Activated CD8-positive, alpha-beta memory T cell treated with anti-CD3 and anti-CD28 coated beads, Interleukin-2, amount 50 U/mL, for 1 hour (primary cell): ENCODE measurements around the gene PXT1.
"Not testable (repeated sequence)": the region's sequence is repeated elsewhere in the genome, so short reads cannot be mapped to it uniquely, and the experiment has no call there.

Source experiments
- DNase-seq: peaks from one replicate; pipeline ENCODE4 v3.0.0-alpha.2; 2020; ENCODE audit errors: extremely low read depth

Gene PXT1, protein sequence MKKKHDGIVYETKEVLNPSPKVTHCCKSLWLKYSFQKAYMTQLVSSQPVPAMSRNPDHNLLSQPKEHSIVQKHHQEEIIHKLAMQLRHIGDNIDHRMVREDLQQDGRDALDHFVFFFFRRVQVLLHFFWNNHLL

DNA sequence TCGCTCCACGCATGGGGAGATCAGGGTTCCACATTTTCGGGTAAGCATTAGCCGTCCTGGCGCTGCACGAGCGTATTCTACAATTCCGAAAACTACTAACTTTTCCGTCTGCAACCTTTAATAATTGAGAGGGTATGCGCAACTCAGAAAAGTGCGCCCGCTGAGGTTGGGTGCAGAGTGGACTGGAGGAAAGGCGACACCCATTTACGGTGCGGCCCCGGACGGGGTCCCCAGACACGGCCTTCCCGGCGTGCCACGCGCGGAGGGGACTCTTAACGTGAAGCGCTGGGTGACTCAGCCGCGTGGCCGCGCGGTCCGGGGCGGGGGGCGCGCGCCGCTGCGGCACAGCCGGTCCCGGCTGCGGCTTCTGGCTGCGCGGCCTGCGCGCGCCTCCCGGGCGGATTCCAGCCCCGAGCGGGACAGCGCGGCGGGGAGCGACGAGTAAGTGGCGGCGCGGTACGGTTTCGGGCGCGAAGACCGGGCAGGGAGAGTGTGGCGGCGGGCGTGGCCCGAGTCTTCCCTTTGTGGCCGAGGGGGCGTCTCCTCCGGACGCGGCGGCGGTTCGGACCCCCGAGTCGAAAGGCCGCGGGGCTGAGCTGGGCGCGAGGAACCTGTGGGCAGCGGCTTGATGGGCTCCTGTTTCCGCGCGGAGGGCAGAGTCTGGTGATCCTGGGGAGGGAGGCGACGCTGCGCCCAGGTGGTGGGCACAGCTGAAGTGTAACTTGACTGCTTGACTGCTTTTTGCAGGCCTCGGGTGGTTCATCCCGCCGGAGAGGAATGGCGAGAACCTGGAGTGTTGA lies at the start of gene PXT1, which contains the start of gene KCTD20:
Gene PXT1 (minus strand): TSS at position 184 of the 800 bp plus-strand sequence. CDS start 16,772 bp downstream, outside the sequence.
Gene KCTD20 (plus strand): TSS at position 330 of the 800 bp plus-strand sequence. CDS start 27,098 bp downstream, outside the sequence.
- peak; percentile 68 for DNase-seq

DNA sequence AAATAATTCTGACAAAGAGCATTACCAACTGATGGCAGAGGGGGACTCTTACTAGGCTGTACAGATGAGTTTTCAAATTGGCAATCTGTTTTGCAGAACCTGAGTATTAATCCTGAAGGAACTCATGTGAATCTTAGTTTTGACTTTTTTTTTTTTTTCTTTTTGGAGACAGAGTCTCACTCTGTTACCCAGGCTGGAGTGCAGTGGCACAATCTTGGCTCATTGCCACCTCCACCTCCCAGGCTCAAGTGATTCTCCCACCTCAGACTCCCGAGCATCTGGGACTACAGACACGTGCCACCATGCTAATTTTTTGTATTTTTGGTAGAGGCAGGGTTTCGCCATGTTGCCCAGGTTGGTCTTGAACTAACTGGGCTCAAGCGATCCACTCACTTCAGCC lies 49.4 kb upstream of the PXT1 start:
- DNase-seq = no peak

DNA sequence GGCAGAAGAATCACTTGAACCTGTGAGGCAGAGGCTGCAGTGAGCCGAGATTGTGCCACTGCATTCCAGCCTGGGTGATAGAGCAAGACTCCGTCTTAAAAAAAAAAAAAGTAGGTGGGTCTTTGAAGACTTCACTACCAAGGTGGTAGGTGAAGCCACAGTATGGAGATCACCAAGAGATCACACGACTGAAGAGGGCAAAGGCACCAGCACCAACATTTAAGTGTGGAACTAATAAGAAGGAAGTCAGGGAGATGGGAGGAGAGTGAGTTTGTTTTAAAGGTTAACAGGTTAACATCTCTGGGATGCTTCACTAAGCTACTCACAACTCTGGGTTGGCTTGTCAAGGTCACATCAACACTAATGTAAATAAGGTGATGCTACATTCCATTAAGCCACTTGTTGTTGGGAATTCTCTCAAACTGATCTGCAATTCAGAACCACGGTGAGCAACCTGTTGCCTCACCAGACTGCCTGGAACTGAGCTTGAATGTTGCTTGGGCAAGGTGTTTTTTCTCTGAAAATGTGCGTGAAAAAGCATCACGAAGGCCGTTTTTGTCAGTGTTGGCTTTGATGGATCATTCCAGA lies 48.8 kb upstream of the PXT1 start:
- DNase-seq = no peak

DNA sequence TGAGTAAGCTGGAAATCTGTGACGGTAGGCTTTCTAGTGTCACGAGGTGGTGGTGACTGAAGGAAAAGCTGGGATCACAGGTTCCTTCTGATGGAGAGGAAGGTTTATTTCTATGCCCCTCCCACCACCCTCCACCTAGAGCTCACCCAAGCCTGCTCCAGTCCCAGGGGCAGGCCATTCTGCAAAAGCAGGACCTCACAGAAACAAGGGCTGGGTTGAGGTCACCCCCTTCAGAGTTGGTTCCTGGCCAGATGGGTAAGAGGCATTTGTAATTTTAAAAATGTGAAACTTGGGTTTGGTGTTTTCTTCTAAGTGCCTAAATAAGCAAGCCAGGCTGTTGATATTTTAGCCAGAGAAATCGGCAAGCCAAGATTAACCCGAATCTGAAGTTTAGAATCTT lies 46.8 kb upstream of the PXT1 start:
- DNase-seq = no peak

DNA sequence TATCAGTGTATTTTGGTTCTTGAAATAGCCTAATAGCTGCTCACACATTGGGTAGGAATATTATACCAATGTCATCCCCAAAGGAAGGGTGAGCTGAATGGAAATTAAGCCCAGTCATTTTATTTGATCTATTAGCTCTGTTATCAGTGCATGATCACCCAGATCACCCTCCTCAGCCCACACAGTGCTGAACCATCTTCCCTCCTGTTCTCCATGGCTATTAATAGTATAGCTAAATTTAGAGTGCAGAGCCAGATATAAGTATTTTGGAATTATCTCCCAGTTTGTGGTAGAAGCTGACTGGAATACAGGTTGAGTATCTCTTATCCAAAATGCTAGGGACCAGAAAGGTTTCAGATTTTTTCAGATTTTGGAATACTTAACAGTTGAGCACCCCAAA lies 45.6 kb upstream of the PXT1 start:
- DNase-seq = no peak

DNA sequence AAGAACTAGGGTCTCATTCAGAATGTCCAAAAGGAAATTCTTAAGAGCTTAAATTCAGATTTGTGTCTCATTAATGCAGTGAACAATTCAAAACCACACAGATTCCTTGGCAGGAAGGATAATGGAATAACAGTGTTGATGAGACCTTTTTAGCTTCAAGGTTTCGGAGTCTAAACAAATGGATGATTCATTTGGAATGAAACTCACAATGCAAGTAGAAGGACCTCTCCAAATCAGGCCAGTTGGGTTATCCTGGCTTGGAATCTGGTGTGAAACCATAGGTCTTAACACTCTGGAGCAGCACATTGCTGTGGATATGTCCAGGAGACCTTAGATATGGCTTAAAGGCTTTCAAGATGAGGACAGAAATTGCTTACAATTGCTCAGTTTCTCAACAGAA lies 45.0 kb upstream of the PXT1 start:
- no peak for DNase-seq

DNA sequence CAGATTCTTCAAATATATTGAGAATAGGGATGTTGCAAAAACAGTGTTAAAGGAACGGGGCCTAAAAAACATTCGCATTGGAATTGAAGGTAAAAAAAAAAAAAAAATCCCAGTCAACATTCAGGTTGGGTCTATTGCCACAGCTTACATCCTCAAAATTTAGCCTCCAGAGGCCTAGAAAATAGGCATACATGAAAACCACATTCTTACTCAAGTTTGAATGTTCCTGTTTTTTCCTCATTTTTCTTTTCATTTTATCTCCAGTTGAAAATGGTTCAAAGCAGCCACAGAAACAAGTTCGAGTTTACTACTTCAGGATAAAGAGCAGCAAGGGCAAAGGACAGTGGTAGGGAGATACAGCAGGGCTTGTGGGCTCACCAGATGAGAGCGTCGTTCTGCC lies 42.1 kb upstream of the PXT1 start:
- no peak for DNase-seq

DNA sequence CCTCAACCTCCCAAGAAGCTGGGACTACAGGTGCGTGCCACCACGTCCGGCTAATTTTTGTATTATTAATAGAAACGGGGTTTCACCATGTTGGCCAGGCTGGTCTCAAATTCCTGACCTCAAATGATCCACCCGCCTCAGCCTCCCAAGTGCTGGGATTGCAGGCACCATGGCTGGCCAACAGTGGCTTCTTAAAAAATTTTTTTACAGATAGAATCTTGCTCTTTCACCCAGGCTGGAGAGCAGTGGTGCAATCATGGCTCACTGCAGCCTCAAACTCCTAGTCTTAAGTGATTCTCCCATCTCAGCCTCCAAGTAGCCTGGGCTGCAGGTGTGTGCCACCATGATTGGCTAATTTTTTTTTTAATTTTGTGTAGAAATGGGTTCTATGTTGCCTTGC lies 40.7 kb upstream of the PXT1 start:
- DNase-seq = not testable (repeated sequence)

DNA sequence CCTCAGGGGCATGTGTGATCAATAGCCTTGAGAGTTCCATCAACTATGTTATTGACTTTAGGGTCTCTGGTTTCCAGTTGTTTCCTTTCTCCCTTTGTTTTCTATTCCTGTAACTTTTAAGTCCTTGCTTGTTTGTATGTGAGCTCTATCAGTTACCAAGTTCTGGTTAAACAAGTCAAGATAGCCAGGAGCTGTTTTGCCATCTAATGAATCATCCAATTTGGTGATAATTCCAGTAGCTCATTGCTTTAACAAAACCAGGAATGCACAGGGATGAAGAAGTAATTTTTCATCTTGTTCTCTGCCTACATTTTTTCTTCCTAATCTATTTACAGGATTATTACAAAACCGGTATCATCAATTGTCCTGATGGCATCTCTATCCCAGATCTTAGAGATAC lies 36.6 kb upstream of the PXT1 start:
- DNase-seq = no peak

DNA sequence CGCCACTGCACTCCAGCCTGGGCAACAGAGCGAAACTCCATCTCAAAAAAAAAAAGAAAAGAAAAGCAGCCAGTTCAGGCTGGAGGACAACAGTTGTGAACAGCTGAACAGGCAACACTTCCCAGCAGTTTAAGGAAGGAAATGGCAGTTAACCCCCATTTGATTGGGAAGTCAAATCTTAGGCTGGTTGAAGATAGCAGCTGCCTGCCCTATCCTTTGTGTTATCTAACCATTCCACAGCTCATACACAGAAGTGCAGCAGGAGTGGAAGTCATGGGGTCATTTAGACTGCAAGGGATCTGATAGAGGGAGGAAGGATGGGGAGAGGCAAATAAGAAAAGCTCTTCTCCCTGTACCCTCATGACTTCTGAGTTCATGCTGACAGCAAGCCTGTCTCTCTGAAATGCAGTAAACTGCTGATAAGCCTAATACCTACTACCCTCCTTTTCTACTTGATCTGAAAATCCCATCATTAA lies 35.4 kb upstream of the PXT1 start:
- no peak for DNase-seq

DNA sequence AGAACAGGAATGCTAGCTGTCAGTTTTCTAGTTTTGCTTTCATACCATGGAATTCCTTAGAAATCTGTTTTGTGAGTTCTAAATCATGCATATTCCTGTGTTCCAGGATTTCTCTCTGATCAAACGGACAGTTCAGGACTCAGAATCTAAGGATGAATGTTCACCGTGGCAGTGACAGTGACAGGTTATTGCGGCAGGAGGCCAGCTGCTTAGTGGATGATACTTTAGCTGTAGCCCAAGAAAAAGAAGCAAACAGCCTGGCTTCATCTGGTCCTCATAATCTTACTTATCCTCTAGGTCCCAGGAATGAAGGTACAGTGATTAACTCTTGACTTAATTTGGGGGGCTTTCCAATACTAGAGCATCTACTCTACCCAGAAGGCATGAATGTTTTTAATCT lies 27.3 kb upstream of the PXT1 start:
- no peak for DNase-seq

DNA sequence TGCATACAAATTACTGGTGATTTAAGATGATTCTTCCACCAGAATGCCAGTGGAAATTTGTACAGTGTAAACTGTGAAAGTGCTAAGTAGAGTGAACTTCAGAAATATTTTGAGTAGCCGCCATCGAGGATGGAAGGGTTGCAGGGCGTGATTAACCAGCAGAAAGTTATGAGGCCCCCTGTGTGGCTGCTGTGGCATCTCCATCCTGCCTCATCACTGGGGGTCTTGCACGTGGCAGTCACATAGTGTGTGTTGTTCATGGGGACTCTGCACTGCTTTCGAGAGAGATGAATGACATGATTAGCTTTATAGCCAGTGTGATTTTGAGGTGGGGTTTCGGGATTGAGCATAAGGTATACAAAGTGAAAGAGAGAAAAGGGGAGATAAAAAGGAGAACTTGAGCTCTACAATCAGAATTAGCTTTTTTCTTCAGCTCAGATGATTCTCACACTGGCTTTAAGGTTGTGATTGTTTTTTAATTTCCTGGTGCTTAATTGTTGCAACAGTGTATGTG lies 26.6 kb upstream of the PXT1 start:
- no peak for DNase-seq

DNA sequence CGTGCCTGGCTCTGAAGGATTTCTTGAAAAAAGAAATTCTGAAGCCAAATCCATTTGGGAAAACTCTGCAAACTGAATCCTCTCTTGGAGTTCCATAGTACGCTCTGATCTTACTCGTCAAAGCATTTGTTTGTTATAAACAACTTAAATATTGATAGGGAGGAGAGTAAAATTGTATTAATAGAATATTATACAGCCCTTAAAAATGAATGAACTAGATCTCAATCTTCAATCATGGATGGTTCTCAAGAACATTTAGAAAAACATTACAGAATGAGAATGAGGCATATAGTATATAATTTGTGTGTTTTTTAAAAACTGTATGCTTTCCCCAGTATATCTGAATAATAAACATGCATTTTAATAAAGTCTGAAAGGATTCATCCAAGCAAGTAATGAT lies 25.0 kb upstream of the PXT1 start:
- DNase-seq = no peak

DNA sequence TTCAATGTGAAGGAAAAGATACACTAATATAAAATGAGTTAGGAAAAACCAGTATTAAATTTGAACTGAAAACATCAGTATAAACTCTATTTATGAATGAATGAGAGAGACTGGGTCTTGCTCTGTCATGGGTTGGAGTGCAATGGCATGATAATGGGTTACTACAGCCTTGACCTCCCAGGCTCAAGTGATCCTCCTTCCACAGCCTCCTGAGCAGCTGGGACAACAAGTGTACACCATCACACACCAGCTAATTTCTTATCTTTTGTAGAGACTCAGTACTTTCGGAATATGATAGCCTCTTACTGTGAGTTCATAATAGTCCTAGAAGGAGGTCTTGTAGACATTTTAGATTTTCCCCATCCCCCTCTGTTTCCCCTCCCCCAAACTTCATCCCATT lies 21.6 kb upstream of the PXT1 start:
- DNase-seq = no peak

DNA sequence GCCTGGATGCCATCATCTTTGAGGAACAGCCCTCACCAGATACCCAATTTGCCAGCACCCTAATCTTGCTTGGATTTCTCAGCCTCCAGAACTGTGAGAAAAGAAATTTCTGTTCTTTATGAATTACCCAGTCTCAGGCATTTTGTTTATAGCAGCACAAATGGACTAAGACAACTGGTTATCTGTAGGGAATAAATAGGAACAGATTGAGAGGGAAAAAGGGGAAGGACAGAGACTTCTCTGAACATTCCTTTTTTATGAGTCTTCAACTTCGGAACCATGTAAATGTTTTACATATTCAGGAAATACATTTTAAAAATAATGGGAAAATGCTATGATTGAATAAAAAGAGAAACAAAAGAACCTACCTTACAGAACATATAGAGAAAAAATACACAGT lies 21.0 kb upstream of the PXT1 start:
- no peak for DNase-seq

DNA sequence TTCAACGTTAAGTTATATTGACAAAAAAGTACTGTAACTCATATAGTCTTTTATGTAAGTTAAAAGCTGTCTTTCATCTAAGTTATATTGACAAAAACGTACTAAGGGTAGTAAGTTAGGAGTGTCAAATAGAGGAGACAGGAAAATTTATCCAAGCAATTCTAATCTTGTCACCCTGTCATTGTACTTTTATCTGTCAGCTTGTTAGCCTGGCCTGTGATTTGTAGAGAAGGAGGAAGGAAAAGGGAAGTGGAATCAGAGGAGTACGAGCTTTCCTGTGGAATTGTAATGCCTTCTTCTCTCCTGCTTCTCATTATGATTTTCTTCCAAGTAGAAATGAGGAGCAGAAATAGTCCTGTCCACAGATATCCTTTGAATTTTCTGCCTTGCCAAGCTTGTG lies 19.0 kb upstream of the PXT1 start:
- DNase-seq = no peak

DNA sequence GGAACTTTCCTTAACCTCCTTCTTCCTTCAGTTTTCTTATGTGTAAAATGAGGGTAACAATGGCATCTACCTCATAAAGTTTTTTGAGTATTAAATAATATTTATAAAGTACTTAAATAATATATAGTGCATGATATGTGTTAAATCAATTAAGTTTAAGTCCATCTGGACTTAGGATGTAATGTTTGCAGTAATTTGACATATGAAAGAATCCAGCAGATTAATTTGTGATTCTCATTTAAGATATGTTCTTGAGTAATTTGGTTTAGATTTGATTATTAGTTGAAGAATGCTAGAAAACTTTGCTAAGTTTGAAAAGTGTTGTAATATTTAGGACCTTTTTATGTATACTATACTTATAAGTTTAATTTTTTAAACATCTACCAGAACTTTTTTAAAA lies 18.3 kb upstream of the PXT1 start:
- DNase-seq = no peak

DNA sequence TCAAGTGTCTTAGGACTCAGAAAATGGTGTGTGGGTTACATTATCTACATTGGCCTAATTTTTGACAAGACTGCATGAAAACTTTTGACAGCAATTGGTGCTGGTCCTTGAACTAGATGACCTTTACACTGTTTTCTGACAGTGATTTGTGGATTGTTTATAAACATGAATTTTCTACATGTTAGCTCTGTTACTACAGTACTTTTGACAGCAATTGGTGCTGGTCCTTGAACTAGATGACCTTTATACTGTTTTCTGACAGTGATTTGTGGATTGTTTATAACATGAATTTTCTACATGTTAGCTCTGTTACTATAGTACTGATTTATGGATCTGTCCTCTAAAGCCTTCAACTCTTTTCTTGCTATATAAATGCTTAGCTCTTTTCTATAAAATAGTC lies 16.8 kb upstream of the PXT1 start:
- no peak for DNase-seq

DNA sequence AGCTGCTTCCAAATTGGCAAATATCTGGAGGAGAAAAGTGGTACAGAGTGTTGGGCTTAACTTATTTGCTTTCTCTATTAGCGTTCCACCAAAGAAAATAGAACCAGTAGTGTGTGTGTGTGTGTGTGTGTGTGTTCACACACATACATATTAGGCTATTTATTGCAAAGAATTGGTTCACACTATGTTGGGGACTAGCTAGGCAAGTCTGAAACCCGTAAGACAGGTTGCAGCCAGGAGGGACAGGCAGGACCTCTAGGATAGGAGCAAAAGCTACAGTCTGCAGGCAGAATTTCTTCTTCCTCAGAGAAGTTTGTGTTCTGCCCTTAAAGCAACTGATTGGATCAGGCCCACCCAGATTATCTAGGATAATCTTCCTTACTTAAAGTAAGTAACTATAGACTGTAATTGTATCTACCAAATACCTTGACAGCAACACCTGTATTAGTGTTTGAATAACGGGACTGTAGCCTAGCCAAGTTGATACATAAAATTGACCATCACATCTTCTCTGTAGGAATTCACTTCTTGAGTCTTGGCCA lies 12.9 kb upstream of the PXT1 start:
- DNase-seq = no peak

DNA sequence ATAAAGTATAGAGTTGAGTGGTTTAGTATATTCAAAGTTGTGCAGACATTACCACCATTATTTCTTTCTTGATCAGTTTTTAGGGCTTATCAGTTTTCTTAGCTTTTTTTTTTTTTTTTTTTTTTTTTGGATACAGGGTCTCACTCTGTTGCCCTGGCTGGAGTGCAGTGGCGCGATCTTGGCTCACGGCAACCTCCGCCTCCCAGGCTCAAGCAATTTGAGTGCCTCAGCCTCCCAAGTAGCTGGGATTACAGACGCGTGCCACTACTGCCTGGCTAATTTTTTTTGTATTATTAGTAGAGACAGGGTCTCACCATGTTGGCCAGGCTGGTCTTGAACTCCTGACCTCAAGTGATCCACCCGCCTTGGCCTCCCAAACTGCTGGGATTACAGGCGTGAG lies 10.2 kb upstream of the PXT1 start:
- DNase-seq = not testable (repeated sequence)

DNA sequence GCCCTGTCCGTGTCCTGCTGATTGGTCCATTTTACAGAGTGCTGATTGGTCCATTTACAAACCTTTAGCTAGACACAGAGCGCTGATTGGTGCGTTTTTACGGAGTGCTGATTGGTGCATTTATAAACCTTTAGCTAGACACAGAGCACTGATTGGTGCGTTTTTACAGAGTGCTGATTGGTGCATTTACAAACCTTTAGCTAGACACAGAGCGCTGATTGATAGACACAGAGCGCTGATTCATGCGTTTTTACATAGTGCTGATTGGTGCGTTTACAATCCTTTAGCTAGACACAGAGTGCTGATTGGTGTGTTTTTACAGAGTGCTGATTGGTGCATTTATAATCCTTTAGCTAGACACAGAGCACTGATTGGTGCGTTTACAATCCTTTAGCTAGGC lies 6.5 kb upstream of the PXT1 start:
- DNase-seq = not testable (repeated sequence)

DNA sequence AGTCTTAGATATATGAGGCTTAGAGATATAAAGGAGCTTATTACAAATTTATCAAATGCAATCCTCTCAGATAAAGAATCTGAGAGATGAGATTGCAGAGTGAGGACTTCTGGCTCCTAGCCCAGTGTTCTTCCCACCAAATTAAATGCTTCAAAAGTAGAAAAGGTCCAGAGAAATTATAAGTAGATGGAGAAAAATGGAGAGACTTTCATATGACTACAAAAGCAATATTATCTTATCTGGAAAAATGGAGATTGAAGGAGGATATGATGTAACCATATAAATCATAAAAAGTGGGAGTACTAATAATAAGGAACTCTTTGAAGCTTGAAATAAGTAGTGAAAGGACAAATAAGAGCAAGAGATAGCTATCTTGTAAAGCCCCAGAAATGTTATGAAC lies 3.0 kb upstream of the PXT1 start:
- DNase-seq = no peak

DNA sequence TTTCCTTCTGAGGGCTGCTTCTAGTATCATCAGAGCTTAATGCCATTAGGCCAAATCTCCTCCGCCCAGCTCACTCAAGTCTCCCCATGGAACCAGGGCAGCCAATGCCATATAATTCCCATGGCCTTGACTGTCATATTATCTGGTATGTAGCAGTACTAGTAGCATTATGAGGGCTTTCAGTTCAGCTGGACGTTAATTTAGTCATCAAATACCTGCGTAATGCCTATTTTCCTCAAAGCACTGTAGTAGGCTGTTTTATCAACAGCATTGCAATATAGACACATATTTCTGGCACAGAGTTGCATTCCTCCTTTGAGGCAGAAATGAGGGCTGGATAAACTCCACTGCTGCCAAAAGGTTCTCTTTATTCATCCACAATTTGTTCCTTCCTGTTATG lies 1.8 kb upstream of the PXT1 start:
- no peak for DNase-seq
